Measurements from ENCODE around the gene PCED1A.

The PCED1A gene, protein sequence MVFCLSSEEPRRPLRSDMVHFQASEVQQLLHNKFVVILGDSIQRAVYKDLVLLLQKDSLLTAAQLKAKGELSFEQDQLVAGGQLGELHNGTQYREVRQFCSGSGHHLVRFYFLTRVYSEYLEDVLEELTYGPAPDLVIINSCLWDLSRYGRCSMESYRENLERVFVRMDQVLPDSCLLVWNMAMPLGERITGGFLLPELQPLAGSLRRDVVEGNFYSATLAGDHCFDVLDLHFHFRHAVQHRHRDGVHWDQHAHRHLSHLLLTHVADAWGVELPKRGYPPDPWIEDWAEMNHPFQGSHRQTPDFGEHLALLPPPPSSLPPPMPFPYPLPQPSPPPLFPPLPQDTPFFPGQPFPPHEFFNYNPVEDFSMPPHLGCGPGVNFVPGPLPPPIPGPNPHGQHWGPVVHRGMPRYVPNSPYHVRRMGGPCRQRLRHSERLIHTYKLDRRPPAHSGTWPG

DNA sequence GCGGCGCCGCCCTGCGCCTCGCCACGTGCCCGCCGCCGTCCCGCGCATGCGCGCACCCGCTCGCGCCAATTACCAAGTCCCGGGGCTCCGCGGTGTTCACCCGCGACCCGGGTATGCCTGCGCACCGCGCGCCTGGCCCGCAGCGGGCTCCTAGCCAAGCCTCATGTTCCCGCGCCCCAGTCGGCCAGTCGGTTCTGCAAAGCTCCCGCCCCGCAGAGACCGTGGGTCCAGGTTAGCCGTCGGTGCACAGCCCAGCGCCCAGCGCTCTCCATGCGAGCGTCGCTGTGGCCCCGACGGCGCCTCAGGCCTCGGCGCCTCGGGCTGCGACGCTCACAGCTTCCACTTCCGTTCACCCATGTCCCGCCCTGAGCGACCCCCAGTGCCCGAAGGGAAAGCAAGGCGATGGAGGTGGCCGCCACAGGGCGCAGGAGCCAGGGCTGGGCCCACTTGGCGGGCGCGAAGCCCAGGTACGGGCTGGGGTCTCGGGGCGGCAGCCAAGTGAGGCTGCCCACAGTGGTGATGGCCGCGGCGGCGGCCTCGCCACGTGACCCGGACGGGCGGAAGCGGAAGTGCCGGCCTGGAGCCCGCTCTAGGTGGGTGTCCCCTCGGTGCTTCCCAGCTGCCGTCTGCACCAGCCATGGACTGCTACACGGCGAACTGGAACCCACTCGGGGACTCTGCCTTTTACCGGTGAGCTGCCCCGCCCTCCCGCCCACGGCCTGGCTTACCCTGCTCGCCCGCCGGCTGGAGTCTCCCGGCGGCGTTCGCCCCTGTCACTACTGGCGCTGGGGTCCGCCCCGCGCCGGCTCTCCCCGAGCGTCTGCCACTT, at the start of gene PCED1A, which contains the start of gene VPS16:
PCED1A (minus strand) TSS at position 518 of the 829 bp plus-strand sequence. CDS start 743 bp downstream, outside the sequence.
VPS16 (plus strand) TSS at position 608 of the 829 bp plus-strand sequence; CDS start at position 638, 30 bp downstream.
- peaks cover 31% of the 10 kb centered on the region for H3K4me1 ChIP-seq (ENCODE audit: insufficient read depth, low read length, severe bottlenecking)
- no peaks in the 10 kb centered on the region for H3K79me2 ChIP-seq (ENCODE audit: insufficient read depth, low read length)
- peak within 1 kb of the TSS; percentile 78 for H3K9ac ChIP-seq (ENCODE audit: low read length)
- H3K9me2 ChIP-seq (ENCODE audit: low read depth, low read length): no peaks in the 10 kb centered on the region
- 0 out of 2 replicates have a peak within 1 kb of the TSS, but pooled peaks have one; percentile 81 for H2AFZ ChIP-seq (ENCODE audit: low read length)
- H3F3A ChIP-seq (ENCODE audit: insufficient read depth, low read length): no peaks in the 10 kb centered on the region
- H3K9me3 ChIP-seq (ENCODE audit: low read length): no peaks in the 10 kb centered on the region
- 0 out of 2 replicates have a peak, but pooled peaks cover 6% of the 10 kb centered on the region for H3K36me3 ChIP-seq (ENCODE audit: insufficient read depth, low read length)
- H3K27me3 ChIP-seq (ENCODE audit: insufficient read depth, low read length): no peaks in the 10 kb centered on the region
- H3K4me2 ChIP-seq (ENCODE audit: low read length): peak within 1 kb of the TSS; percentile 94
- peak within 1 kb of the TSS; percentile 96 for H3K4me3 ChIP-seq (ENCODE audit: low read depth, low read length, poor library complexity, severe bottlenecking)
- no peak within 1 kb of the TSS for H3K27ac ChIP-seq (ENCODE audit: low read depth, low read length, poor library complexity, severe bottlenecking)
- H4K20me1 ChIP-seq (ENCODE audit: insufficient read depth, low read length): no peaks in the 10 kb centered on the region
- no peak for TF ChIP-seq EZH2 (IDR thresholded peaks at IDR 0.05; ENCODE audit: borderline replicate concordance, low read length)
- TF ChIP-seq, protein P1, sequence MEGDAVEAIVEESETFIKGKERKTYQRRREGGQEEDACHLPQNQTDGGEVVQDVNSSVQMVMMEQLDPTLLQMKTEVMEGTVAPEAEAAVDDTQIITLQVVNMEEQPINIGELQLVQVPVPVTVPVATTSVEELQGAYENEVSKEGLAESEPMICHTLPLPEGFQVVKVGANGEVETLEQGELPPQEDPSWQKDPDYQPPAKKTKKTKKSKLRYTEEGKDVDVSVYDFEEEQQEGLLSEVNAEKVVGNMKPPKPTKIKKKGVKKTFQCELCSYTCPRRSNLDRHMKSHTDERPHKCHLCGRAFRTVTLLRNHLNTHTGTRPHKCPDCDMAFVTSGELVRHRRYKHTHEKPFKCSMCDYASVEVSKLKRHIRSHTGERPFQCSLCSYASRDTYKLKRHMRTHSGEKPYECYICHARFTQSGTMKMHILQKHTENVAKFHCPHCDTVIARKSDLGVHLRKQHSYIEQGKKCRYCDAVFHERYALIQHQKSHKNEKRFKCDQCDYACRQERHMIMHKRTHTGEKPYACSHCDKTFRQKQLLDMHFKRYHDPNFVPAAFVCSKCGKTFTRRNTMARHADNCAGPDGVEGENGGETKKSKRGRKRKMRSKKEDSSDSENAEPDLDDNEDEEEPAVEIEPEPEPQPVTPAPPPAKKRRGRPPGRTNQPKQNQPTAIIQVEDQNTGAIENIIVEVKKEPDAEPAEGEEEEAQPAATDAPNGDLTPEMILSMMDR (IDR thresholded peaks at IDR 0.05; ENCODE audit: low read length): no peak

DNA sequence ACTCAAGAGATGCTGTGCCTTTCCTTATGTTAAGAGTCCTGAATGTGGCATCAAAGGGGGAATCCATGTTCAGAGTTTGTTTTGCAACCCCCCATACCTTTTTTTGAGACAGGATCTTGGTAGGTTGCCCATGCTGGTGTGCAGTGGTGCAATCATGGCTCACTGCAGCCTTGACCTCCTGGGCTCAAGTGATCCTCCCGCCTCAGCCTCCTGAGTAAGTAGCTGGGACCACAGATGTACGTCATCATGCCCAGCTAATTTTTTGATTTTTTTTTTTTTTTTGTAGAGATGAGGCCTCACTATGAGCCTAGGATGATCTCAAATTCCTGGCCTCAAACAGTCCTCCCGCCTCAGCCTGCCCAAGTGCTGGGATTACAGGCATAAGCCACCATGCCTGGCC, 49.3 kb upstream of the PCED1A start:
- Histone ChIP-seq H3K4me2 (ENCODE audit: low read length) (no peak overlapping the region), H4K20me1 (ENCODE audit: insufficient read depth, low read length) (0 out of 2 replicates have a peak, but pooled peaks cover 2% of the 10 kb centered on the region), H3F3A (ENCODE audit: insufficient read depth, low read length) (no peaks in the 10 kb centered on the region), H3K4me3 (ENCODE audit: low read depth, low read length, poor library complexity, severe bottlenecking) (no peak overlapping the region), H3K36me3 (ENCODE audit: insufficient read depth, low read length) (peaks cover 13% of the 10 kb centered on the region), H3K27ac (ENCODE audit: low read depth, low read length, poor library complexity, severe bottlenecking) (no peak overlapping the region), H3K79me2 (ENCODE audit: insufficient read depth, low read length) (peaks cover 85% of the 10 kb centered on the region), H3K27me3 (ENCODE audit: insufficient read depth, low read length) (no peaks in the 10 kb centered on the region), H2AFZ (ENCODE audit: low read length) (no peak overlapping the region), H3K9me3 (ENCODE audit: low read length) (peaks cover 7% of the 10 kb centered on the region; the same call in 1 of the 2 replicates), H3K9ac (ENCODE audit: low read length) (no peak overlapping the region), H3K4me1 (ENCODE audit: insufficient read depth, low read length, severe bottlenecking) (no peaks in the 10 kb centered on the region), H3K9me2 (ENCODE audit: low read depth, low read length) (no peaks in the 10 kb centered on the region)
- TF ChIP-seq, protein P1 (IDR thresholded peaks at IDR 0.05; ENCODE audit: low read length): no peak
- no peak for TF ChIP-seq EZH2 (IDR thresholded peaks at IDR 0.05; ENCODE audit: borderline replicate concordance, low read length)

DNA sequence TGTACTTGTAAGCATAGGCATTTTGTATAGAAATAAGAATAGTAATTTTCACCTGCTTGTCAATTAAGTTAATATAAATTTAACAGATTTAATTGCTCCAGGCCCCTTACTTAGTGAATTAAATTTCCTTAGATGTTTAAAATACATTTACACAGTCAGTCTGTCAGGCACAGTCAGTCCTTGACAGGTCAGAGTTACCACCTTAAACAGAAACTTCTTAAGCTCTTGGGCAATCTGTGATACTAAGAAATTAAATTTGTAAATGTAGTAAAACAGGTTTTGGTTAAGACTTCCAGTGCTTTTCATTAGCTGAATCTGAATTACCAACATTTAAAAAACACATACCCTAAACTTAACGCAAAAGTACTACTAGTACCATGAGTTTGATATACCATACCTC, 48.8 kb upstream of the PCED1A start:
- H3K4me2 ChIP-seq (ENCODE audit: low read length): no peak overlapping the region
- H3K9ac ChIP-seq (ENCODE audit: low read length): no peak overlapping the region
- H3K79me2 ChIP-seq (ENCODE audit: insufficient read depth, low read length): peaks cover 88% of the 10 kb centered on the region
- 0 out of 2 replicates have a peak, but pooled peaks cover 2% of the 10 kb centered on the region for H4K20me1 ChIP-seq (ENCODE audit: insufficient read depth, low read length)
- no peak overlapping the region for H3K27ac ChIP-seq (ENCODE audit: low read depth, low read length, poor library complexity, severe bottlenecking)
- H3K9me3 ChIP-seq (ENCODE audit: low read length): peaks cover 6% of the 10 kb centered on the region; the same call in 1 of the 2 replicates
- H3K36me3 ChIP-seq (ENCODE audit: insufficient read depth, low read length): peaks cover 9% of the 10 kb centered on the region
- TF ChIP-seq, protein P1 (IDR thresholded peaks at IDR 0.05; ENCODE audit: low read length): no peak
- TF ChIP-seq EZH2 (IDR thresholded peaks at IDR 0.05; ENCODE audit: borderline replicate concordance, low read length): no peak
- no peak overlapping the region for H3K4me3 ChIP-seq (ENCODE audit: low read depth, low read length, poor library complexity, severe bottlenecking)
- no peaks in the 10 kb centered on the region for H3K27me3 ChIP-seq (ENCODE audit: insufficient read depth, low read length)
- peaks cover 2% of the 10 kb centered on the region for H3K4me1 ChIP-seq (ENCODE audit: insufficient read depth, low read length, severe bottlenecking)
- no peaks in the 10 kb centered on the region for H3F3A ChIP-seq (ENCODE audit: insufficient read depth, low read length)
- H2AFZ ChIP-seq (ENCODE audit: low read length): no peak overlapping the region
- H3K9me2 ChIP-seq (ENCODE audit: low read depth, low read length): no peaks in the 10 kb centered on the region

Measured in OCI-LY1 (cell line).